UCSD-AML1 (cell line): ENCODE results near the gene MMP25.

Experiments used
- DNase-seq: peaks from one replicate; lab custom pipeline; 2025; ENCODE audit not compliant: unreplicated experiment; lab: John Stamatoyannopoulos, UW

Gene MMP25

GRCh38 chr16:3091551-3091950 lies 45.2 kb downstream of the MMP25 start:
- no peak for DNase-seq

- no peak for DNase-seq
These were observed 46.2 kb downstream of the MMP25 start for GRCh38 chr16:3092501-3092941.

GRCh38 chr16:3094289-3095027 lies 48.1 kb downstream of the MMP25 start:
- DNase-seq = peak; percentile 26

GRCh38 chr16:3095869-3096268 lies 49.5 kb downstream of the MMP25 start:
- peak; percentile 44 for DNase-seq

- no peak for DNase-seq
These were observed 50.0 kb downstream of the MMP25 start for GRCh38 chr16:3096362-3096761.

- DNase-seq = no peak
These were observed 50.9 kb downstream of the MMP25 start for GRCh38 chr16:3097266-3097665.

- no peak for DNase-seq
These were observed 52.4 kb downstream of the MMP25 start, which contains the start of gene ZSCAN10 for GRCh38 chr16:3098459-3099394. Gene ZSCAN10, minus strand, starts transcription at chr16:3099294. Its CDS starts 6,357 bp downstream, at chr16:3092937.

- DNase-seq = no peak
These were observed 53.0 kb downstream of the MMP25 start for GRCh38 chr16:3099395-3099731.

GRCh38 chr16:3099732-3100499 lies 53.6 kb downstream of the MMP25 start:
- peak; percentile 96 for DNase-seq

GRCh38 chr16:3101018-3101840 lies 54.9 kb downstream of the MMP25 start:
- DNase-seq = peak; percentile 47

GRCh38 chr16:3101841-3102470 lies 55.6 kb downstream of the MMP25 start:
- DNase-seq = peak; percentile 77

GRCh38 chr16:3106205-3106928 lies 60.0 kb downstream of the MMP25 start:
- DNase-seq = peak; percentile 89
